ENCODE data around the gene CCSER1.

DNA sequence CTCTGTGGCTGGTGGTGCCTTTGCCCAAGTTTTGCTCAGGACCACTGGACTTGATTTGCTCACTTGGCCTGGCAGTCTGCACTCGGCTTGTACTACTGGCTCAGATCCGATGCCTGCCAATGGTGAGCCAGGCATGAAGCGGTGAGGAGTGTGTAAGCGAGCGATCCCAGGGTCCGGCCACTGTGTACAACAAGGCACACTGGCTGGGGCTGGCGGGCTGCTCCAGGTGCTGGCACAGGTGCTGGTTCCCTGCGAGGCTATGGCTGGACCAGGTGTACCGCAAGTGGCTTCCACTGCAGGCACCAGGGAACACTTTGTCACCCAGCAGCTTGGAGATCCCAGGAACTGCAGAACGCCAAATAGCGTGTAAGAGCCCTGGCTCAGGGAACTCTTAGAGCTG, 329.7 kb downstream of the CCSER1 start:
- no peak for TF ChIP-seq CTCF (IDR thresholded peaks at IDR 0.05; ENCODE audit: borderline replicate concordance, extremely low read depth, low read length, poor library complexity, severe bottlenecking)
- TF ChIP-seq EZH2 (IDR thresholded peaks at IDR 0.05; ENCODE audit: borderline replicate concordance, low read depth, low read length, severe bottlenecking): no peak
